GM18502 (cell line): ENCODE measurements around the gene TTLL5.
"Not testable (repeated sequence)": the region's sequence is repeated elsewhere in the genome, so short reads cannot be mapped to it uniquely, and the experiment has no call there.

Source experiments
- ATAC-seq: cut with Tn5 transposase; IDR thresholded peaks from one replicate; pipeline ENCODE4 v1.9.1; 2021; ENCODE audit warnings: mild to moderate bottlenecking; ENCODE audit not compliant: unreplicated experiment, poor library complexity

TTLL5 gene

GRCh38 chr14:75824318-75824717, 163.3 kb downstream of the TTLL5 start:
- no peak for ATAC-seq

GRCh38 chr14:75825147-75825592, 164.1 kb downstream of the TTLL5 start:
- no peak for ATAC-seq

GRCh38 chr14:75826599-75826998, 165.6 kb downstream of the TTLL5 start:
- ATAC-seq: no peak

GRCh38 chr14:75827331-75827730, 166.3 kb downstream of the TTLL5 start:
- no peak for ATAC-seq

GRCh38 chr14:75829316-75829715, 168.3 kb downstream of the TTLL5 start:
- no peak for ATAC-seq

- ATAC-seq: no peak
Observed at GRCh38 chr14:75831455-75831854, 170.4 kb downstream of the TTLL5 start.

- no peak for ATAC-seq
Observed at GRCh38 chr14:75831952-75832351, 170.9 kb downstream of the TTLL5 start.

- ATAC-seq: no peak
Observed at GRCh38 chr14:75832621-75833297, 171.7 kb downstream of the TTLL5 start.

DNA sequence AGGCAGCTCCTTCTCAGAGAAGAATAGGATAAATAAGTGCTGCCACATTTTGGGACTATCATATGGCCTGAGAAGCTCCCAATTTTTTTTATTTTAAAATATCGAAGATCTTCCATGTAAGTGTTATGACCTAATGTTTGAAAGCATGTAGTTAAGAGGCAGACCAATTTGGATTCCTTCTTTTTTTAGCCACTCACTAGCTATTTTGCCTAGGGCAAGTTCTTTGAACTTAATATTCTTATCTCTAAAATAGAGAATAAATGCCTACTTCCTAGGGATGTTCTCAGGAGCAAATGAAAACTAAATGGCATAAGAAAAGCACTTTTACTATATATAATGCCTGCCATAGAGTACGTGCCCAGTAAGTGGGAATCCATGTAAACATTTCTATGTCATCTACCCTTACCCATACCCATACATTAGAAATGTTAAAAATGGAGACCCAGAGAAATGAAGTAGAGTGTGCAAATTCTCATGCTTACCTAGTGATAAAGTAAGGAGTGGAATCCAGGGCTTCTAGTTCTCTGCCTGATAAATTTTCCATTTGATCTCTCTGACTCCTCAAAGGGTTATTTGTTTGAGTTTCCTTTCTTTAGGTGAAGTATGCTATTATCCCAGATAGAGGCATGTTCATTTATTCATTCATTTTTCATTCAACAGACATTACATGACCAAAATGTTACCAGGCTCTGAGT, 172.4 kb downstream of the TTLL5 start:
- no peak for ATAC-seq

GRCh38 chr14:75835156-75835725, 174.2 kb downstream of the TTLL5 start:
- no peak for ATAC-seq

GRCh38 chr14:75835737-75836136, 174.7 kb downstream of the TTLL5 start:
- ATAC-seq: no peak

- ATAC-seq: no peak
Observed at GRCh38 chr14:75837151-75837787, 176.2 kb downstream of the TTLL5 start.

GRCh38 chr14:75840911-75841310, 179.9 kb downstream of the TTLL5 start:
- ATAC-seq: no peak

DNA sequence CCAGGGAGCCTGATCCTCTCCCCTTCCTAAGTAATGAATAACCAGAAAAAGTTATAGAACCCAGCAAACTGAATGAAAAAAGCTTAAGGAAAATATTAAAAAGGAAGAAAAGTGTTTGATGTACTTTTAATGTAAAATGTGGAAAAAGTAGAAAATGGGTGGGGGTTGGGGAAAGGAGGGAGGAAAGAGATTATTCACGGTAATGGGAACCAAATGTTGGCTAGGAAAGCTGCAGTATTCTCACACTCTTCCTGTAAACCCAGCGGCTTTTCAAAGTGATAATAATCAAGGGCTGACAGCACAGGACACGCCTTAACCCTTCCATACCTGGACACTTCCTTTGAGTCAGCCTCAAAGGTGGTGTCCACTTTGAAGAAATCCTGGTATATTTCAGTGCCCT, 181.5 kb downstream of the TTLL5 start:
- no peak for ATAC-seq

DNA sequence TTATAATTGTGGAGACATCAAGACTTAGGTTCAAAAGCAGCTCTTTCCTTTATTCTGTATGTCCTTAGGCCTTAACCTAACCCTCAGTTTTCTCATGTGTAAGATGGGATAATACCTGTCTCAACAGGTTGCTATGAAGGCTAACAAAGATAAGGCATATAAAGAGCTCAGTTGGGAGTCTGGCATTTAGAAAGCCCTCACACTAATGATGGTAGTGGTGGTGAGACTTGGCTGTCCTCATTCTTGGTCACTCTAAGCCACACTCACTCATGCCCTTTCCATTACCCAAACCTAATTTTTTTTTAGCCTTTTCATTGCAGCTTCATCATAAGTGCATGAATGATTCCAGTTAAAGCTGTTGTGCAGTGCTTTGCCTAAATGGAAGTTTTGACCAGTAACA, 183.4 kb downstream of the TTLL5 start:
- ATAC-seq: no peak

DNA sequence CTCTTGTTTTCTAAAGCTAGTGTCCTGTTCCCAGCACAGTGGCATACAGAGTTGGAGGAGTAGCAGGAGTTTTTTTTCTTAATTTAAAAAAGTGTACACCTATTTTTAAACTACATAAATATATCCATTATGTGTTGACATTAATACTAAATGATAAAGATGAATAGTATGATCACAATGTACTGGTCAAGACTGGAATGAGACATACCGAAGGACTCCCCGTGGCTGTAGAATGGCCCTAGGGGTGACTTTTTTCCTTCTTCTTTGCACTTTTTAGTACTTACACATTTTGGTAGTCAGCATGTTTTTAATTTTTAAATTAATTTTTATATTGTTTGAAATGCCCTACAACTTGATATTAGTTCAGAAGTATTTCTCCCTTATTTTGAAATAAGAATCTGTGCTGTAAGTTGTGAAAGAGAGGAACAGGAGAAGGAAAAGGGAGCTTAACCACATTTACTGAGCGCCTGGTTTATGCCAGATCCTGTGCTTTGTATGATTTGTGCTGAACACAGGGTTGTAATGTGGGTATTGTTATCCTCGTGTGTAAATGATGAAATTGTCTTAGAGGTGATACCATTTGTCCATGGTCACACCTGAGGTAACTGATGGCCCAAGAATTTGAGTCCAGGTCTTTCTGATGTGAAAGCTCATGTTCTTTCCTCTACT, 184.2 kb downstream of the TTLL5 start:
- no peak for ATAC-seq

DNA sequence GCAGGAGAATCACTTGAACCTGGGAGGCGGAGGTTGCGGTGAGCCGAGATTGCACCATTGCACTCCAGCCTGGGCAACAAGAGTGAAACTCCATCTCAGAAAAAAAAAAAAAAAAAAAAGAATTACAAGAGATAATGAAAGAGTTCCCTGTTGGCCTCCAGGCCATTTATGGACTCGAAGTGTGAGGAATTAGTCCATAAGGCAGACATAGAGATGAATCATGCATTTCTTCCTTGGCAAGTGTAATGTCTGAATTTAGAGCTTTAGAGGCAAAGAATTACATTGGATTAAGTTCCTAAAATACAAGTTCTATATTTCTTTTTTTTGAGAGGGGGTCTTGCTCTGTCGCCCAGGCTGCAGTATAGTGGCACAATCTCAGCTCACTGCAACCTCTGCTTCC, 185.6 kb downstream of the TTLL5 start:
- not testable (repeated sequence) for ATAC-seq

- ATAC-seq: no peak
Observed at GRCh38 chr14:75847584-75847983, 186.5 kb downstream of the TTLL5 start.

GRCh38 chr14:75848167-75848913, 187.3 kb downstream of the TTLL5 start:
- no peak for ATAC-seq

DNA sequence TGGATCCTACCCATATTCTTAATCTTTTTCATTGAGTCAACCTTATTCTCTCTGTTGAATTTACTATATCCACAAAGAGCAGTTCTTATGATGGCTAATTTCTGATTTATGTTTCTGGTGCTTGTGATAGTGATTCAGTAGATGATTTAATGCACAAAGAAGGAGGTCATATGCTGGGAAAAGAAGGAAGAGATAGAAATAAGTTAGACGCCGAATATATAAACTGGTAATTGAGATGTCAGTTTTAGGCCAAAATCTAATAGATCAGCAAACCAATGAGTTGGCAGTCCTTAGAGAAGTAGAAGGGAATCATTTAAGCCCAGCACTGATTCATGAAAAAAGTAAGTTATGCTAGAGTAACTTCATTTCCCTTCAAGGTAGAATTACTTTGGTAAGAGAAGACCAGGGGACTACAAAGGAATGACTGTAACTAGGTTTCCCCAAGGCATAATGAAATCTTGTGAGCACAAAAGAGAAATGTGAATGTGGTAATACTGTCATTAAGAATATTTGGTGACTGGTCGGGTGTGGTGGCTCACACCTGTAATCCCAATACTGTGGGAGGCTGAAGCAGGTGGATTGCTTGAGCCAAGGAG, 188.4 kb downstream of the TTLL5 start:
- ATAC-seq: no peak
